DOHH2 (cell line): ENCODE data around the gene TBC1D3K.
"Not testable (repeated sequence)": the region's sequence is repeated elsewhere in the genome, so short reads cannot be mapped to it uniquely, and the experiment has no call there.

Experiments used
- H3F3A ChIP-seq: fragments of 200-600 bp; sonication (generic), shearing (Covaris generic); 2 replicates; pipeline ENCODE4 v1.6.0; 2016; ENCODE audit warnings: antibody characterized with exemption, mild to moderate bottlenecking; ENCODE audit not compliant: control insufficient read depth, insufficient read depth
- H3K27ac ChIP-seq: fragments of 200-600 bp; sonication (generic); 2 replicates; pipeline ENCODE4 v1.5.1; 2014; ENCODE audit warnings: low read depth, mild to moderate bottlenecking, low read length, moderate library complexity
- H3K27me3 ChIP-seq: fragments of 200-600 bp; sonication (generic); 2 replicates; pipeline ENCODE4 v1.6.1; 2014; ENCODE audit warnings: mild to moderate bottlenecking, low read length, mixed read lengths; ENCODE audit not compliant: control insufficient read depth
- H3K36me3 ChIP-seq: fragments of 200-600 bp; sonication (generic); 2 replicates; pipeline ENCODE4 v1.6.1; 2014; ENCODE audit warnings: mild to moderate bottlenecking, low read length, moderate library complexity, mixed read lengths; ENCODE audit not compliant: control insufficient read depth
- H3K4me1 ChIP-seq: fragments of 200-600 bp; sonication (generic); 2 replicates; pipeline ENCODE4 v1.6.1; 2014; ENCODE audit warnings: mild to moderate bottlenecking, low read length, mixed read lengths; ENCODE audit not compliant: control insufficient read depth
- H3K4me2 ChIP-seq: fragments of 200-600 bp; sonication (generic); 2 replicates; pipeline ENCODE4 v1.6.0; 2014; ENCODE audit warnings: mild to moderate bottlenecking, low read length, moderate library complexity
- H3K4me3 ChIP-seq: fragments of 200-600 bp; sonication (generic); 2 replicates; pipeline ENCODE4 v1.5.1; 2014; ENCODE audit warnings: mild to moderate bottlenecking, low read length, mixed read lengths
- H3K79me2 ChIP-seq: fragments of 200-600 bp; sonication (generic); 2 replicates; pipeline ENCODE4 v1.6.1; 2014; ENCODE audit warnings: mild to moderate bottlenecking, low read length, mixed read lengths; ENCODE audit not compliant: control insufficient read depth
- H3K9me2 ChIP-seq: fragments of 200-600 bp; sonication (generic); replicated peaks from 2 replicates; pipeline ENCODE4 v1.6.1; 2014; ENCODE audit warnings: mild to moderate bottlenecking, low read length, mixed read lengths; ENCODE audit not compliant: control insufficient read depth
- H3K9me3 ChIP-seq: fragments of 200-600 bp; sonication (generic); 2 replicates; pipeline ENCODE4 v1.6.1; 2014; ENCODE audit warnings: antibody characterized with exemption, low read length, mixed read lengths; ENCODE audit not compliant: control insufficient read depth, insufficient read depth
- H4K20me1 ChIP-seq: fragments of 200-600 bp; sonication (generic); 2 replicates; pipeline ENCODE4 v1.6.0; 2014; ENCODE audit warnings: low read depth, mild to moderate bottlenecking, antibody characterized with exemption, low read length, moderate library complexity; ENCODE audit not compliant: control insufficient read depth, insufficient read depth
- EZH2phosphoT487 ChIP-seq: fragments of 200-600 bp; sonication (generic); IDR thresholded peaks from 2 replicates; pipeline ENCODE4 v1.6.1; 2017; ENCODE audit warnings: borderline replicate concordance, mild to moderate bottlenecking, antibody characterized with exemption, low read length, moderate library complexity, mixed read lengths
- TF ChIP-seq, protein P1 (sequence below): fragments of 200-600 bp; sonication (generic); IDR thresholded peaks from one replicate; pipeline ENCODE4 v1.5.1; 2014; ENCODE audit warnings: antibody characterized with exemption, mild to moderate bottlenecking, low read depth, low read length; ENCODE audit not compliant: poor library complexity, severe bottlenecking

TBC1D3K gene

GRCh38 chr17:37924115-37924514, at the start of gene TBC1D3K:
Gene TBC1D3K, plus strand, starts transcription at chr17:37924415. Its CDS starts 1,585 bp downstream, at chr17:37926000.
- H3K4me3 ChIP-seq, H3K4me2 ChIP-seq, H3K79me2 ChIP-seq, H3K27me3 ChIP-seq, H3K4me1 ChIP-seq, H3K9me3 ChIP-seq, H3K9me2 ChIP-seq, H4K20me1 ChIP-seq, H3K27ac ChIP-seq, H3K36me3 ChIP-seq, H3F3A ChIP-seq: not testable (repeated sequence)

GRCh38 chr17:37884516-37884915, 39.7 kb upstream of the TBC1D3K start:
- Histone ChIP-seq H3K9me2 (no peaks in the 10 kb centered on the region), H3K4me2 (no peak overlapping the region), H3K27me3 (no peaks in the 10 kb centered on the region), H3K4me3 (no peak overlapping the region), H3K36me3 (no peaks in the 10 kb centered on the region), H4K20me1 (no peaks in the 10 kb centered on the region), H3F3A (no peaks in the 10 kb centered on the region), H3K9me3 (no peaks in the 10 kb centered on the region), H3K79me2 (no peaks in the 10 kb centered on the region), H3K4me1 (no peaks in the 10 kb centered on the region), H3K27ac (no peak overlapping the region)
- TF ChIP-seq, protein P1, sequence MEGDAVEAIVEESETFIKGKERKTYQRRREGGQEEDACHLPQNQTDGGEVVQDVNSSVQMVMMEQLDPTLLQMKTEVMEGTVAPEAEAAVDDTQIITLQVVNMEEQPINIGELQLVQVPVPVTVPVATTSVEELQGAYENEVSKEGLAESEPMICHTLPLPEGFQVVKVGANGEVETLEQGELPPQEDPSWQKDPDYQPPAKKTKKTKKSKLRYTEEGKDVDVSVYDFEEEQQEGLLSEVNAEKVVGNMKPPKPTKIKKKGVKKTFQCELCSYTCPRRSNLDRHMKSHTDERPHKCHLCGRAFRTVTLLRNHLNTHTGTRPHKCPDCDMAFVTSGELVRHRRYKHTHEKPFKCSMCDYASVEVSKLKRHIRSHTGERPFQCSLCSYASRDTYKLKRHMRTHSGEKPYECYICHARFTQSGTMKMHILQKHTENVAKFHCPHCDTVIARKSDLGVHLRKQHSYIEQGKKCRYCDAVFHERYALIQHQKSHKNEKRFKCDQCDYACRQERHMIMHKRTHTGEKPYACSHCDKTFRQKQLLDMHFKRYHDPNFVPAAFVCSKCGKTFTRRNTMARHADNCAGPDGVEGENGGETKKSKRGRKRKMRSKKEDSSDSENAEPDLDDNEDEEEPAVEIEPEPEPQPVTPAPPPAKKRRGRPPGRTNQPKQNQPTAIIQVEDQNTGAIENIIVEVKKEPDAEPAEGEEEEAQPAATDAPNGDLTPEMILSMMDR = no peak
- TF ChIP-seq EZH2phosphoT487 = no peak

DNA sequence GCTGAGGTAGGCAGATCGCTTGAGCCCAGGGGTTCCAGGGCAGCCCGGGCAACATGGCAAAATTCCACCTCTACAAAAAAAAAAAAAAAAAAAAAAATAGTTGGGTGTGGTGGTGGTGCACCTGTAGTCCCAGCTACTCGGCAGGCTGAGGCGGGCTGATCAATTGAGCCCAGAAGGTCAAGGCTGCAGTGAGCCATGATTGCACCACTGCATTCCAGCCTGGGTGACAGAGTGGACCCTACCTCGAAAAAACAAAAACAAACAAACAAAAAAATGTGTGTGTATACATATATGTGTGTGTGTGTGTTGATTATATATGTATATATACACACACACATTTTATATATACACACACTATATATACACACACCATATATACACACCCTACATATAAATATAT, 39.1 kb upstream of the TBC1D3K start:
- H3K36me3 ChIP-seq = no peaks in the 10 kb centered on the region
- no peak overlapping the region for H3K4me3 ChIP-seq
- no peaks in the 10 kb centered on the region for H3K9me3 ChIP-seq
- TF ChIP-seq, protein P1 = no peak
- no peak for TF ChIP-seq EZH2phosphoT487
- H3K4me1 ChIP-seq = no peaks in the 10 kb centered on the region
- no peaks in the 10 kb centered on the region for H3K27me3 ChIP-seq
- no peaks in the 10 kb centered on the region for H3K9me2 ChIP-seq
- H3K27ac ChIP-seq = no peak overlapping the region
- H3K79me2 ChIP-seq = no peaks in the 10 kb centered on the region
- H4K20me1 ChIP-seq = no peaks in the 10 kb centered on the region
- H3F3A ChIP-seq = no peaks in the 10 kb centered on the region
- H3K4me2 ChIP-seq = no peak overlapping the region

DNA sequence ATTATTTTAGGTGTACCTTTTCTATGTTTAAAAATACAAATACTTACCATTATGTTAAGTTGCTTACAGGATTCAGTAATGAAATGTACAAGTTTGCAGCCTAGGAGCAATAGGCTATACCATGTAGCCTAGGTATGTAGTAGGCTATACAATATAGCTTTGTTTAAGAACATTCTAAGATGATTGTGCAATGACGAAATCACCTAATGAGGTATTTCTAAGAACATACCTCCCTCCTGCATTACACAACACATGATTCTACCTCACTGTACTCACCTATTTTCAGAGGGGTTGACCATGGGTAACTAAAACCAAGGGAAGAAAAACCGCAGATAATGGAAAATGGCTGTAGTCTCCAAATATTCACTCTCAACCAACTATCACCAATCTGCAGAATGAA, 35.3 kb upstream of the TBC1D3K start:
- H3K4me2 ChIP-seq = no peak overlapping the region
- no peaks in the 10 kb centered on the region for H3K27me3 ChIP-seq
- no peaks in the 10 kb centered on the region for H3F3A ChIP-seq
- no peak overlapping the region for H3K27ac ChIP-seq
- no peaks in the 10 kb centered on the region for H3K9me2 ChIP-seq
- TF ChIP-seq EZH2phosphoT487 = no peak
- TF ChIP-seq, protein P1 = no peak
- H3K4me3 ChIP-seq = no peak overlapping the region
- no peaks in the 10 kb centered on the region for H3K79me2 ChIP-seq
- H3K4me1 ChIP-seq = no peaks in the 10 kb centered on the region
- H3K9me3 ChIP-seq = no peaks in the 10 kb centered on the region
- H4K20me1 ChIP-seq = no peaks in the 10 kb centered on the region
- H3K36me3 ChIP-seq = no peaks in the 10 kb centered on the region

DNA sequence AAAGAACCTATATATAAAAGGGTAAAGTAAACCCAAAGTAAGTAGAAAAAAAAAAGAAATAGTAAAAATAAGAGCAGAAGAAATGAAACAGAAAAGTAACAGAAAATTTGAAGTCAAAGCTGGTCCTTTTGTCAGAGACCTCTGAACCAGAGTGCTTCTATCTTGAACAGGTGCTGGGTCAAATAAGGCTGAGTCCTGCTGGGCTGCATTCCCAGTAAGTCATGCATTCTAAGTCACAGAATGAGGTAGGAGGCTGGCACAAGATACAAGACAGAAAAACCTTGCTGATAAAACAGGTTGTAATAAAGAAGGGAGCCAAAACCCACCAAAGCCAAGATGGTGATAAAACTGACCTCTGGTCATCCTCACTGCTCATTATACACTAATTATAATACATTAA, 27.3 kb upstream of the TBC1D3K start:
- H3K4me1 ChIP-seq, H3K27me3 ChIP-seq, H3F3A ChIP-seq, H3K9me3 ChIP-seq, H4K20me1 ChIP-seq, H3K79me2 ChIP-seq, H3K4me3 ChIP-seq, H3K9me2 ChIP-seq, H3K4me2 ChIP-seq, H3K36me3 ChIP-seq, H3K27ac ChIP-seq: not testable (repeated sequence)
